ENCODE data around the gene DNAH6.

The DNAH6 gene

DNA sequence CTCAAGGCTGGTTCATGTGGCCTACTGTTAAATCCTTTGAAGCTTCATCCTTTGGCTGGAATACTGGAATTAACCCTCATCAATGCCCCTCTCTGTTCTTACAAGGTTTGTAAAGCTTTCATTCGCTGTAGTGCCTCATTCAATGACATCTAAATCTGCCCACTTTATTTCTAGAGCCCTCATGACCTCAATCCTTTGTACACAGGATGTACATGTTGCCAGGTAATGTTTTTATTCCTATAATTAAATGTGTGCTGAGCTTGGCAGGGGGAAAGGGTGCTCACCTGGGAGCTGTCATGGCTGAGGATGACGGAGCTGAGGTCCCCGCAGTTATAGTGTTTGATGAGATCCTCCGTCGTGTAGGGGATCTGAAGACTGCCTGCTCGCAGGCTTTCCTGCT is 325.3 kb downstream of the DNAH6 start:
- no peaks in the 10 kb centered on the region; the same call in 1 of the 2 replicates for H3K27me3 ChIP-seq (replicated peaks; ENCODE audit: control insufficient read depth, insufficient read depth, low read length)
- TF ChIP-seq, protein P1, sequence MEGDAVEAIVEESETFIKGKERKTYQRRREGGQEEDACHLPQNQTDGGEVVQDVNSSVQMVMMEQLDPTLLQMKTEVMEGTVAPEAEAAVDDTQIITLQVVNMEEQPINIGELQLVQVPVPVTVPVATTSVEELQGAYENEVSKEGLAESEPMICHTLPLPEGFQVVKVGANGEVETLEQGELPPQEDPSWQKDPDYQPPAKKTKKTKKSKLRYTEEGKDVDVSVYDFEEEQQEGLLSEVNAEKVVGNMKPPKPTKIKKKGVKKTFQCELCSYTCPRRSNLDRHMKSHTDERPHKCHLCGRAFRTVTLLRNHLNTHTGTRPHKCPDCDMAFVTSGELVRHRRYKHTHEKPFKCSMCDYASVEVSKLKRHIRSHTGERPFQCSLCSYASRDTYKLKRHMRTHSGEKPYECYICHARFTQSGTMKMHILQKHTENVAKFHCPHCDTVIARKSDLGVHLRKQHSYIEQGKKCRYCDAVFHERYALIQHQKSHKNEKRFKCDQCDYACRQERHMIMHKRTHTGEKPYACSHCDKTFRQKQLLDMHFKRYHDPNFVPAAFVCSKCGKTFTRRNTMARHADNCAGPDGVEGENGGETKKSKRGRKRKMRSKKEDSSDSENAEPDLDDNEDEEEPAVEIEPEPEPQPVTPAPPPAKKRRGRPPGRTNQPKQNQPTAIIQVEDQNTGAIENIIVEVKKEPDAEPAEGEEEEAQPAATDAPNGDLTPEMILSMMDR (IDR thresholded peaks at IDR 0.05; ENCODE audit: insufficient read depth, low read length, poor library complexity, severe bottlenecking): no peak
- no peak for DNase-seq (ENCODE audit: extremely low read depth, insufficient read length)
- no peaks in the 10 kb centered on the region for H3K36me3 ChIP-seq (ENCODE audit: control insufficient read depth, insufficient read depth, low read length)
- no peak overlapping the region for H3K4me3 ChIP-seq (replicated peaks; ENCODE audit: low read depth, low read length)

DNA sequence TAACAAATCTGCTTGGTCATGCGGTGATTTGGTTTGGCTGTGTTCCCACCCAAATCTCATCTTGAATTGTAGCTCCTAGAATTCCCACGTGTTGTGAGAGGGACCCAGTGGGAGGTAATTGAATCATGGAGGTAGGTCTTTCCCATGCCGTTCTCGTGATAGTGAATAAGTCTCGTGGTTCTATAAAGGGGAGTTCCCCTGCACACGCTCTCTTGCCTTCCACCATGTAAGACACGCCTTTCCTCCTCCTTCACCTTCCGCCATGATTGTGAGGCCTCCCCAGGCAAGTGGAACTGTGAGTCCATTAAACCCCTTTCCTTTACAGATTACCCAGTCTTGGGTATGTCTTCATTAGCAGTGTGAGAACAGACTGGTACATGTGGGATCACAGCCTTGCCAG is 327.8 kb downstream of the DNAH6 start:
- TF ChIP-seq, protein P1 (IDR thresholded peaks at IDR 0.05; ENCODE audit: insufficient read depth, low read length, poor library complexity, severe bottlenecking): no peak

DNA sequence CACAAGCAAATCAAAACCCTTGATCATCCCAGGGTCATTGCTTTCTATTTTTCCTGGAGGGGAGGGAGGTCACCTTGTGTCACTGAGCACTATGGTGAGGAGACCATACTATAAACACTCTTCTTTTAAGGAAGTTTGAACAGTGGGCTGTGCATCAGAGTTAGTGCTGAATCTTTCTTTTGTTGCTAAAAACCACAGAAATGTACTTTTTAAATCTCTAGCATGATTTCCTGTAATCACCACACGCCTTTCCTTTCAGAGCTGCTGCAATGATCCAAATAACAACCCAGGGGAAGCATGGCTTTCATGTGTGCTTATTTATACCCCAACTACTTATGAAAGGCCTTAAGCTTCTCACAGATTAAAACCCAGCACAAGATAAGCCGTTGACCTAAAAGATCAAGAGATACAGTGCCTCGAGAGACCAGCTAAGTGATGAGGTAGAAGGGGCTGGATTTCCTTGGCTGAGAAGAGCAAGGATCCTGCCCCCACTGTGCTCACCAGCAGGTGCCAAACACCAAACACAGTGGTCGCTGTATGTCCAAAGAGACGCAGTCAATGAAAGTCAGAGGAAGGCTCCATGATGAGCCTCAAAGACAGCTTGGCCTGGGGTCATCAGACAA is 329.9 kb downstream of the DNAH6 start:
- Histone ChIP-seq H3K4me3 (replicated peaks; ENCODE audit: low read depth, low read length) (no peak overlapping the region), H3K27me3 (replicated peaks; ENCODE audit: control insufficient read depth, insufficient read depth, low read length) (no peaks in the 10 kb centered on the region; the same call in none of the 2 replicates), H3K36me3 (ENCODE audit: control insufficient read depth, insufficient read depth, low read length) (no peaks in the 10 kb centered on the region)
- no peak for DNase-seq (ENCODE audit: extremely low read depth, insufficient read length)
- TF ChIP-seq, protein P1 (IDR thresholded peaks at IDR 0.05; ENCODE audit: insufficient read depth, low read length, poor library complexity, severe bottlenecking): no peak

More for the DNA sequence above, 327.8 kb downstream of the DNAH6 start:
- no peak for DNase-seq (ENCODE audit: extremely low read depth, insufficient read length)
- no peak overlapping the region for H3K4me3 ChIP-seq (replicated peaks; ENCODE audit: low read depth, low read length)
- H3K27me3 ChIP-seq (replicated peaks; ENCODE audit: control insufficient read depth, insufficient read depth, low read length): no peaks in the 10 kb centered on the region; the same call in 1 of the 2 replicates
- no peaks in the 10 kb centered on the region for H3K36me3 ChIP-seq (ENCODE audit: control insufficient read depth, insufficient read depth, low read length)

DNA sequence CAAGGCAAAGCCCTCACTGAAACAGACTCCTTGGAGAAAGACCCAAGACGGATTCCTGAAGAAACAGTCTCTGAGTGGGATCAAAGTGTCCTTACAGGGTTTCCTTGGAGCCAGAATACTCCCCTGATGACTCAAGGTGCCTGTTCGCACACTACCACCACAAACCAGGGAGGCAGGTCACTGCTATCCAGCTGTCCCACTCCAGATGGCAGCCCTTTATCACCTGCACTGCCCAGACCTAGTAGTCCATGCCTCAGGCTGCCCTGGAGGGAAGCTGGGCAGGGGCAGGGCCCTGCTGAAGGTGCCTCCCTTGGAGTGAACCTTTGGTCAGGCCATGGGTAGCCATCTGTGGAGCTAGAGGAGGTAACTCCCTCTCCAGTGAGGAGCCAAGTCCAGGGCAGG is 330.4 kb downstream of the DNAH6 start:
- H3K27me3 ChIP-seq (replicated peaks; ENCODE audit: control insufficient read depth, insufficient read depth, low read length): no peaks in the 10 kb centered on the region; the same call in none of the 2 replicates
- TF ChIP-seq, protein P1 (IDR thresholded peaks at IDR 0.05; ENCODE audit: insufficient read depth, low read length, poor library complexity, severe bottlenecking): no peak

DNA sequence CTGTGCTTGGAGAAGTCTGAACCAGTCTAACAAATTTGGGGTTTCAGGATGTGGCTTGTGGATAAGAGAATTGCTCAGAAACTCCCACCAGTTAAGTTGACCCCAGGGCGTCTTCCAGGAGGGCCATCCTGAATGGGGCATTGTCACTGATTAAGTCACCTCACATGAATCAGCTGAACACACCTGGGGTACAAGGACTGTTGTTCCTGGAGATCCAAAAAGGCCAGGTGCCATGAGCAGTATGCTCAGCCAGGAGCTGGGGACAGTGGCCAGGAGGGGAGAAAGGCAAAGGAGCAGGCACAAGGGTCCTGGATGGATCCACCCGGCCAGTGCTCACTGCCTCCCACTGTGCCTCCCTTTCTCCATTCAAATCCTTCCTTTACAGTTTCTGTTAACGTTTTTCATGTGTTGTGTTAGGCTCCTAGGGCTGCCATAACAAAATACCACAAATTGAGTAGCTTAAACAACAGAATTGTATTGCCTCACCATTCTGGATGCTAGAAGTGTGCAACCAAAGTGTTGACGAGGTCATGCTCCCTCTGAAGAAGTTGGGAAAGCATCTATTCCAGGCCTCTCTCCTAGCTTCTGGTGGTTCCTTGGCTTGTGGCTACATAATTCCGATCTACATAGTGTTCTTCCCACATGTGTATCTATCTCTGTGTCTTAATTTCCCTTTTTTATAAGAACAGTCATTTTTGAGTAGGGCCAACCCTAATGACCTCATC is 331.2 kb downstream of the DNAH6 start:
- DNase-seq (ENCODE audit: extremely low read depth, insufficient read length): no peak
- Histone ChIP-seq H3K27me3 (replicated peaks; ENCODE audit: control insufficient read depth, insufficient read depth, low read length) (no peaks in the 10 kb centered on the region; the same call in none of the 2 replicates), H3K4me3 (replicated peaks; ENCODE audit: low read depth, low read length) (no peak overlapping the region), H3K36me3 (ENCODE audit: control insufficient read depth, insufficient read depth, low read length) (no peaks in the 10 kb centered on the region)
- TF ChIP-seq, protein P1 (IDR thresholded peaks at IDR 0.05; ENCODE audit: insufficient read depth, low read length, poor library complexity, severe bottlenecking): no peak

More for the DNA sequence above, 330.4 kb downstream of the DNAH6 start:
- no peak for DNase-seq (ENCODE audit: extremely low read depth, insufficient read length)
- Histone ChIP-seq H3K36me3 (ENCODE audit: control insufficient read depth, insufficient read depth, low read length) (no peaks in the 10 kb centered on the region), H3K4me3 (replicated peaks; ENCODE audit: low read depth, low read length) (no peak overlapping the region)

Measured in GM06990 (cell line).